HCT116 (cell line): ENCODE measurements around the gene TGFBR3.

Source experiments
- ATF3 ChIP-seq: IDR thresholded peaks from 2 replicates; pipeline ENCODE4 v1.6.1; 2012
- JUND ChIP-seq: IDR thresholded peaks from 2 replicates; pipeline ENCODE4 v1.6.1; 2012
- POLR2AphosphoS5 ChIP-seq: IDR thresholded peaks from 2 replicates; pipeline ENCODE4 v1.6.1; 2011; ENCODE audit warnings: mild to moderate bottlenecking, low read depth, low read length, moderate library complexity

- TF ChIP-seq ATF3 (no peak), JUND (no peak), POLR2AphosphoS5 (no peak)
These were observed 122.7 kb downstream of the TGFBR3 start for GRCh38 chr1:91763252-91763651.
